Fibroblast of skin of abdomen (primary cell): ENCODE data around the gene MTX2. TPM values are rescaled to one million over a fixed set of nuclear protein-coding genes. Genes with fewer than 3 reads are reported as not detected.

Source experiments
- DNase-seq: peaks from one replicate; pipeline ENCODE4 v3.0.0-alpha.2; 2013
- polyA plus RNA-seq, 2 experiments: library from polyadenylated mRNA; unstranded; fragments of 120-200 nt; gene quantifications; one replicate each; pipeline ENCODE4 v1.2.1, GENCODE V29; 2013; ENCODE audit not compliant: insufficient read length in 2 of 2

Gene MTX2
- 53.0 TPM for polyA plus RNA-seq (2013, experiment 1 of 2; ENCODE audit: insufficient read length)
- polyA plus RNA-seq (2013, experiment 2 of 2; ENCODE audit: insufficient read length), result 56.1 TPM

DNA sequence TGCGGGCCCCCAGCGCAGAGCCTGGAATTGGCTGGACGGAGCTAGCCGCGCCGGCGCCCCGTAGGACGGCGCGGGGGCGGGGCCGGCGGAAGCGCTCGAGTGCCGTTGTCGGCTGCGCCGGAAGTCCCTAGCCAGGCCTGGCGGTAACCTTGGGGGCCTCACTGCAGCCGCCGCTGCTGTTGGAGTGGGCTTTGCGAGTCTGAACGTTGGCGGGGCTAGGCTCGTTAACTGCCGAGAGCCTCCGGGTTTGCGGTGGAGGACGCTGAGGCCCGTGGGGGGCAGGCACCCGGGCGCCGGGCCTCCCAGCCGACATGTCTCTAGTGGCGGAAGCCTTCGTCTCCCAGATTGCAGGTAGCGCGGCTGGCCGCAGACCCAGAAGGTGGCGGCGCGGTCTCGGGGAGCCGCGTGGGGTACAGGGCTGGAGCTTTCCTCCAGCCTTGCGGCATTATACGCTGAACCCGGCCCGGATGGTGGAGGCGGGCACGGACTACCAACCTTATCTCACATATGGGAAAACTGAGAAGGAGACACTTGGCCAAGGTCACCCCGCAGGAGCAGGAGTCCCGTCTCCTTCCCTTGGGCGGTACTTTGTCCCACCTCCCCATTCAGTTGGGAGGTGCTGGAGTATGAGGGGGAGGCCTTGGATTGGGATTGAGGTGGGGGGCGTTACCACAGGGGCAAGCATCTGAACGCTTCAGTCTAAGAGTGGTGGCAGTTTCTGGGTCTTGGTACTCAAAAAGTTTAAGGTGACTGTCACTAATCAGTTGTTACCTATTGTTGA lies at the start of gene MTX2:
Gene MTX2 (plus strand): TSS at position 124 of the 781 bp plus-strand sequence. CDS start 188 bp downstream, at position 312.
- peak; percentile 70 for DNase-seq

DNA sequence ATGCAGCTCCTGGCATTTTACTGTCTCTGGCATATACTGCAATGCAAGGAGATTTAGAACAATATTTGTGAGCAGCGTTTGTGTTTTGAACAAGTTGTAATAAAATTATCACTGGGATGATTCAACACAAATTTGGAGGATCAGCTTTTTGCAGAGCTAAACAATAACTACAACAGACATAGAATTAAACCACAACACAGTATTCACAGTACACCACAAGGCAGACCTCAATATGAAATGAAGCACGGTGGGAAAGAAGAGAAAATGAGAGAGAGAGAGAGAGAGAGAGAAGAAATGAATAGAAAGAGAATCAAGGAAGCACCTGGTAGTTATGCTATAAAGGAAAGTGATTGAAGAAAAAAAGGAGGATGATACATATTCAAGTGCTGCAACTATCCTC lies 41.4 kb upstream of the MTX2 start:
- DNase-seq, result no peak

DNA sequence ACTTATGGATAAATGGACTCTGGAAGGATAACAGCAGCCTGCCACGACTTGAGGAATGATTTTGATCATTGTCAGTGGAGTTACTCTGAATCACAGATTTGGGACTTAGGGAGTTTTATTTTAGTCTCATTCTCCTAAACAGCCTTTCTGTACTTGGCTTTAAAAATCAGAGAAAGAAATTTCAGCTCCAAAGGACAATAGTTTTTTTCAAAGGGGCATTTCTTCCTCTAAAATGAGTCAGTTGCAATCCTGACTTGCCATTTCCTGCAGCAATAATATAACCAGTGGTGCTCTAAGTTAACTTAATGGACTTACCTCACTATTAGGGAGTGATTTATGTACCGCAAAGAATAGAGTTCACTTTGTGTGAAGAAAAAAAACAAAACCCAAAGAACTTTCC lies 35.1 kb upstream of the MTX2 start:
- DNase-seq, result peak; percentile 33

- DNase-seq, result no peak
Observed at GRCh38 chr2:176234940-176235339, 34.3 kb upstream of the MTX2 start.

DNA sequence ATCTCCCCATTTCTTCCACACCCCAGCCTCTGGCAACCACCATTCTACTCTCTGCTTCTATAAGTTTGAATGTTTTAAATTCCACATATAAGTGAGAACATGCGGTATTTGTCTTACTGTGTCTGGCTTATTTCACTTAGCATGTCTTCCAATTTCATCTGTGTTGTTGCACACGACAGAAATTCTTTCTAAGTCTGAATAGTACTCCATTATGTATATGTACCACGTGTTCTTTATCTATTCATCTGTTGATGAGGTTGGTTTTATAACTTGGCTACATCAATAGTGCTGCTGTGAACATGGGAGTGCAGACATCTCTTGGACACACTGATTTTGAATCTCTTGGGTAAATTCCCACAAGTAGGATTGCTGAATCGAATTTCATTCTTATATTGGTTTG lies 31.8 kb upstream of the MTX2 start:
- peak; percentile 39 for DNase-seq

DNA sequence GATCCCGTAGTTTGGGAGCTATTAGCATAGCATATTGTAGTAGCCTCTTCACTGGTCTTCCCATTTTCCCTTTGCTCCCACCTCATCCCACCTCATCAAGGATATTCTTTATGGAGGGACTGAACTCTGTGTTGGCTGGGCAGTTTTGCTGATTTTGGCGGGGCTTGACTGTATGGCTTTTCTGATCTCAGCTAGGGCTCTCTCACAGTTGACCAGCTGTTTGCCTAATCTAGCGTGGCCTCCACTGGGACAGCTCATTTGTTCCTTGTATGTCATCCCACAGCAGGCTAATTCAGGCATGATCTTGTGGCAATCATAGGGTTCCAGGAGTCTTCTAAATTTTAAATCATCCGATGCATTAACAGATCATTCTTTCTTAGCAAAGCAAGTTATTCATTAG lies 30.2 kb upstream of the MTX2 start:
- no peak for DNase-seq

- peak; percentile 31 for DNase-seq
Observed at GRCh38 chr2:176240301-176240700, 28.9 kb upstream of the MTX2 start.

DNA sequence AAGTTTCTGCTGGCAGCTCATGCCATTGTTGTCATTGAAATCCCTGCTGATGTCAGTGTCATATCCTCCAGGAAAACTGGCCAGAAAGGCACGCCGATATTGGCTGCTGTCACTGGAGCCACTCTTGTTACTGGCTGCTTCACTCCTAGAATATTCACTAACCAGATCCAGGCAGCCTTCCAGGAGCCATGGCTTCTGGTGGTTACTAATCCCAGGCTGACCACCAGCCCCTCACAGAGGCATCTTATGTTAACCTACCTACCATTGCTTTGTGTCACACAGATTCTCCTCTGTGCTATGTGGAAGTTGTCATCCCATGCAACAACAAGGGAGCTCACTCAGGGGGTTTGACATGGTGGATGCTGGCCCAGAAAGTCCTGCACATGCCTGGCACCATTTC lies 27.0 kb upstream of the MTX2 start:
- DNase-seq, result peak; percentile 52

DNA sequence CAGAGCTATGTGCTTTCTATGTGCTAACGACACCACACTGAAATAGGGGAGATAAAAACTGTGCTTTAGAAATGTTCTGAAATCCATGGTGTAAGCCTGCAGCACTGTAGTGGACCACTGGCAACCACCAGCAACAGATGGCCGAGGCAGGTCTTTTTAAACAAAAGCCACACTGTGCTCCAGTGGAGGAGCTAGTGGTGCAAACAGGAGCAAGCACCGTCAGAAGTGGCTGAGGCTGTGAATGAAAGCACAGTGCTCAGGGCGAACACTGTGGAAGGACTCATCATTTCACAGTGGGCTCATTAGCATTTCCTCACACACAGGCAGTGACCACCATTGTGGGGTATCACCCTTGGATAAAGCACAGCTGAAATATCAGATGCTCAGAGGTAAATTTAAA lies 22.9 kb upstream of the MTX2 start:
- DNase-seq, result no peak

- DNase-seq, result no peak
Observed at GRCh38 chr2:176247859-176248258, 21.4 kb upstream of the MTX2 start.

DNA sequence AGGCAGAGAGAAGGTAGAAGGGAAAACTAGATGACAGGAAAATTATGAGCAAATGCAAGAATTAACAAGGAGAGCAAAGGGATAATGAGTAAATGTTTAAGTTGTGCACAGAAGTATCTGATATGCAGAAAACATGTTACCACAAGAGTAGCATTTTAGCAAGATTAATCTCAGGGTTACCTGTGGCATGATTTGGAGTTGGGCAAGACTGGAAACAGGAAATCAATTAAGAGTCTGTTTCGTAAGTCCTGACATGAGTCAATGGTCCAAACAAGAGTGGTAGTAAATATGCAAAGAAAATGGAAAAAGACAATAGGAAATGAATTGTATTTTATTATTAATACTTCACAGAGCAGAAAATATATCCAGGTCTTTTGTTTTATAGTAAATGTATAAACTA lies 17.3 kb upstream of the MTX2 start:
- no peak for DNase-seq

- no peak for DNase-seq
Observed at GRCh38 chr2:176260689-176261088, 8.6 kb upstream of the MTX2 start.

GRCh38 chr2:176261136-176261535 lies 8.1 kb upstream of the MTX2 start:
- DNase-seq, result no peak

DNA sequence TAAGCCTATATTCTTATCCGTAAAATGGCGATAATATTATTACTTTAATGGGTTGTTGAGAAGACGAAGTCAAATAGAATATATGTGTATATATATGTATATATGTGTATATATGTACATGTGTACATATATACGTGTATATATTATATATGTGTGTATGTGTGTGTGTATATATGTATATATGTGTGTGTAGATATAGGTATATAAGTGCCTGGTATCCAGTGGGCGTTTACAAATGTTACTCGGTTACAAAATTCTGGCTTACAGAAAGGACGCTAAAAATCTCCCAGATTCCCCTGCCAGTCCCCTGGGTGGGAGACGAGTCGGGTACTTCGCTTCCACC lies 295 bp upstream of the MTX2 start:
- no peak for DNase-seq

GRCh38 chr2:176270100-176270750 lies 983 bp downstream of the MTX2 start:
- no peak for DNase-seq

GRCh38 chr2:176272870-176273459 lies 3.7 kb downstream of the MTX2 start:
- DNase-seq, result no peak

GRCh38 chr2:176278927-176279326 lies 9.7 kb downstream of the MTX2 start:
- DNase-seq, result no peak

GRCh38 chr2:176280156-176280555 lies 10.9 kb downstream of the MTX2 start:
- no peak for DNase-seq

DNA sequence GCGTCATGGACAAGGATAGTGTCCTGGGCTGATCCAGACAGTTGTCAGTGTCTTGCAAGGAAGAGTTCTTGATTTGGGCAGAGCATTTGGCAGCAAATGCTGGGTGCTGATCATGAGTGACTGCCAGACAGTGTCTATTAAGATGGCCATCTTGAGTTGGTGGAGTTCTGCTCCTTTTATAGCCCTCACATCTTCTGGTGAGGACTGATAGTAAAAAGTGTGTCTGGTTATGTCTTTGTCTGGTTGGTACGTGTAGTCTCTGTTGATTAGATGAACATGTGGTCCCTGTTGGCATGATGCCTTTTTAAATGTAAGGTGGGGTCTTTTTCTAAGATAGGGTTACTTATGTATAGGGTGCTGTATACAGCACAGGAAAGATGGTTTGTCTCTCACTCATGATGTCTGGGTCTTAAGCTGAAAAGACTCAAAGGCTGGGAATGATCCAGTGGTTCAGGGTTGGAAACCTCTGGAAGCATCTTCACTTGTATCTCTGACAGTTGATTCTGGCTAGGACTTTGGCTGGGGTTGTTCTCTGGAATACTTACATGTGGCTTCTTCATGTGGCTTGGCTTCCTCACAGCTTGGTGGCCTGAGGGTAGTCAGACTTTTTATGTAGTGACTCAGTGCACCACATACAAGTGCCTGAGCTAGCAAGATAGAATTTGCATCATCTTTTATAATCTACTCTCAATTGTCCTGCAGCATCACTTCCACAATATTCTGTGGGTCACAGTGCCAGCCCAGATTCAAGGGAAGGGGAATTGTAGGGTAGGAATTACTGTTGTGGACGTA lies 11.8 kb downstream of the MTX2 start:
- peak; percentile 80 for DNase-seq

DNA sequence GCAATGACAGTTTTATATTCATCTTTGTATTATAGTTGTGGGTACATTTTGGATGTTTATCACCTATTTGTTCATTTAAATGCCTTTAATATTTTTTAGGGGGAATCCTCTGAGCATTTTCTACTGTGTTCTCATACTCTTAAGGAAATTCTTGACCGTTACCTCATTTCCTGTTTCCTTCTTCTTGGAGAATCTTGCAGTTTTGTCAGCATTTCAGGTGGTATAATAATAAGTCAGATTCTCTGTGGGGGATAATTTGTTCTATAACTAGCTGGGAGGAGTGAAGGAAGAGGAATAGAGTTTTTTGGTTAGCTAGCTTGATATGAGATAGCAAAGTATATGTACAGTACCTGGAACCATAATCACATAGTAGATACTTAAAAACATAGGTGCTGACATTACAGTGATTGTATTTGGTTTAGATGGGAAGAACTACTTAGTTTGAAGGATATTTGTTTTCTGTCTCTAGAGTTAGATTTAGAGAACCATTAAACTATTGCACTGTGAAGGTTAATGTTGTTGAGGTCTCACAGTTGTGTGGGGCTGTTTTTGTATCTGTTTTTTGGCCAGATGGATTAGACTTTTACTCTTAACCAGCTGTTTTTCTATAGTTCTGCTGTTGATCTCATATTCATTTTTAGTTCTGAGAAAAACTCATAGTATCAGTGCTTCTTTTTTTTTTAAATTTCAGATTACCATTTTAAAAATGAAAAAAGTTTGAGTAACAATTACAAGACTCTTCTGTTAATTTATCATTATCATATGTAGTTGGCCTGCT lies 14.2 kb downstream of the MTX2 start:
- peak; percentile 23 for DNase-seq

- DNase-seq, result peak; percentile 30
Observed at GRCh38 chr2:176284461-176285049, 15.3 kb downstream of the MTX2 start.

GRCh38 chr2:176285321-176285720 lies 16.1 kb downstream of the MTX2 start:
- DNase-seq, result peak; percentile 43
